ENCODE data around the gene SPC25.

SPC25 gene

GRCh38 chr2:168916331-168916675 lies 26.1 kb upstream of the SPC25 start:
- H3K4me3 ChIP-seq (ENCODE audit: low read length), result no peak overlapping the region
- no peak overlapping the region for H3K9ac ChIP-seq (ENCODE audit: low read length)
- no peak overlapping the region for H3K27ac ChIP-seq (ENCODE audit: low read depth, low read length)
- H3K27me3 ChIP-seq (ENCODE audit: control insufficient read depth, insufficient read depth, low read length), result no peaks in the 10 kb centered on the region
- no peaks in the 10 kb centered on the region for H3K36me3 ChIP-seq (ENCODE audit: control insufficient read depth, insufficient read depth, low read length)
- no peaks in the 10 kb centered on the region for H3K4me1 ChIP-seq (ENCODE audit: control insufficient read depth, insufficient read depth, low read length)

- H3K4me3 ChIP-seq (ENCODE audit: low read length), result no peak overlapping the region
- H3K9ac ChIP-seq (ENCODE audit: low read length), result no peak overlapping the region
- no peaks in the 10 kb centered on the region for H3K36me3 ChIP-seq (ENCODE audit: control insufficient read depth, insufficient read depth, low read length)
These were observed 25.5 kb upstream of the SPC25 start for GRCh38 chr2:168915441-168916330.

GRCh38 chr2:168913495-168913894 lies 23.3 kb upstream of the SPC25 start:
- H3K27ac ChIP-seq (ENCODE audit: low read depth, low read length), result no peak overlapping the region
- no peaks in the 10 kb centered on the region for H3K36me3 ChIP-seq (ENCODE audit: control insufficient read depth, insufficient read depth, low read length)
- no peak overlapping the region for H3K4me3 ChIP-seq (ENCODE audit: low read length)
- no peaks in the 10 kb centered on the region for H3K4me1 ChIP-seq (ENCODE audit: control insufficient read depth, insufficient read depth, low read length)
- no peak overlapping the region for H3K9ac ChIP-seq (ENCODE audit: low read length)
- H3K27me3 ChIP-seq (ENCODE audit: control insufficient read depth, insufficient read depth, low read length), result no peaks in the 10 kb centered on the region

More at GRCh38 chr2:168915441-168916330, 25.5 kb upstream of the SPC25 start:
- no peaks in the 10 kb centered on the region for H3K4me1 ChIP-seq (ENCODE audit: control insufficient read depth, insufficient read depth, low read length)
- H3K27me3 ChIP-seq (ENCODE audit: control insufficient read depth, insufficient read depth, low read length), result no peaks in the 10 kb centered on the region
- H3K27ac ChIP-seq (ENCODE audit: low read depth, low read length), result no peak overlapping the region

- H3K27me3 ChIP-seq (ENCODE audit: control insufficient read depth, insufficient read depth, low read length), result no peaks in the 10 kb centered on the region
- H3K36me3 ChIP-seq (ENCODE audit: control insufficient read depth, insufficient read depth, low read length), result no peaks in the 10 kb centered on the region
- no peaks in the 10 kb centered on the region for H3K4me1 ChIP-seq (ENCODE audit: control insufficient read depth, insufficient read depth, low read length)
- H3K9ac ChIP-seq (ENCODE audit: low read length), result no peak overlapping the region
- H3K4me3 ChIP-seq (ENCODE audit: low read length), result peak overlapping the region; percentile 49
- no peak overlapping the region for H3K27ac ChIP-seq (ENCODE audit: low read depth, low read length)
These were observed 22.7 kb upstream of the SPC25 start for GRCh38 chr2:168912901-168913369.

GRCh38 chr2:168912466-168912865 lies 22.2 kb upstream of the SPC25 start:
- Histone ChIP-seq H3K4me1 (ENCODE audit: control insufficient read depth, insufficient read depth, low read length) (no peaks in the 10 kb centered on the region), H3K4me3 (ENCODE audit: low read length) (no peak overlapping the region), H3K36me3 (ENCODE audit: control insufficient read depth, insufficient read depth, low read length) (no peaks in the 10 kb centered on the region), H3K27me3 (ENCODE audit: control insufficient read depth, insufficient read depth, low read length) (no peaks in the 10 kb centered on the region), H3K9ac (ENCODE audit: low read length) (no peak overlapping the region), H3K27ac (ENCODE audit: low read depth, low read length) (no peak overlapping the region)

DNA sequence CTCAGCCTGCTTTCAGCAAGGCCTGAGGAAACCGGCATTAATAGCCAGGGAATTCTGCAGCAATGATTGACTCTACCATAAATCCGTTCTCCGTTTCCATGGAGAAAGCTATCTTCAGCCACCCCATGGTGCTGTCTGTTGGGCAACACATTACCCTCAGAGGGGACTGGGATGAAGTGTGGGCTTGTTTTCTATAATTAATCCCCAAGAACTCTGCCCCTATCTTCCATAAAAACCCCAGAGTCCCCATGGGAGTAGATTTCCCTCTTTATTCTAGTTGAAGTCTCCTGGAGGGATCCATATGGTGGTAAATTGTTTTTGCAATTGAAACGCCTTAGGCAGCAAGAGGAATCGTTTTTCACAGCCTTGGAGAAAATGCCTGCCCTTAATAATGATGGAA lies 20.1 kb upstream of the SPC25 start:
- Histone ChIP-seq H3K36me3 (ENCODE audit: control insufficient read depth, insufficient read depth, low read length) (no peaks in the 10 kb centered on the region), H3K9ac (ENCODE audit: low read length) (no peak overlapping the region), H3K27me3 (ENCODE audit: control insufficient read depth, insufficient read depth, low read length) (no peaks in the 10 kb centered on the region), H3K4me3 (ENCODE audit: low read length) (no peak overlapping the region), H3K4me1 (ENCODE audit: control insufficient read depth, insufficient read depth, low read length) (no peaks in the 10 kb centered on the region), H3K27ac (ENCODE audit: low read depth, low read length) (no peak overlapping the region)

DNA sequence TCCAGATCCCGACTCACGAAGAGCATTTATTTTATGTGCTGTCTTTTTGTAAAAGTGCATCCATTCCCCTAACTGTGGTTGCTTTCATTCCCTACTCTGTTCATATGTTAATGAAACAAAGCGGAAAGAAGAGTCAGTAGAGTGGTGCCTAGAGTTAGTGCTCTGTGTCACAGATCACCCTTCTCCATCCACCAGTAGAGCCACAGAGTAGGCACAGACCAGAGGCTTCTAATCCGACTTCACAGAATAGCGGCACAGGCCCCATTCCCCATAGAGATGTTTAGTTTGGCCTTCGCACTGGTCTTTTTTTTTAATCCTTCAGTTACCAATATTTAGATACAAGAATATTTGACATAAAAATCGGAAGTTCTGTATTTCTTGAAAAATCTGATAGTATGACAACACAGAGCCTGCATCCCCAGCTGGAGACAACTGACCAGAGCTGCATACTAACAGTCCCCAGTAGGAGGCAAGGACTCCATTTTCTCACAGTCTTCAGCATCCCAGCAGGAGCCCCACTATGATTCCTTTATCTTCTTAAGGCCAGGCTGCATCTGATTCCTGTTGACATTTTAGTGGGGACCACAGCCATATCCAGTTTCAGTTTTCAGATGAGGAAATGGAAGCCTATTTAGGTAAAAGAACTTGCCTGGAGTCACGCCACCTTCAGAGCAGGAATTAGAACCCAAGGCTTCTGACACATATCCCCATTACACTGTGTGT lies 17.9 kb upstream of the SPC25 start:
- Histone ChIP-seq H3K27me3 (ENCODE audit: control insufficient read depth, insufficient read depth, low read length) (no peaks in the 10 kb centered on the region), H3K36me3 (ENCODE audit: control insufficient read depth, insufficient read depth, low read length) (no peaks in the 10 kb centered on the region), H3K9ac (ENCODE audit: low read length) (no peak overlapping the region), H3K4me3 (ENCODE audit: low read length) (no peak overlapping the region), H3K27ac (ENCODE audit: low read depth, low read length) (no peak overlapping the region), H3K4me1 (ENCODE audit: control insufficient read depth, insufficient read depth, low read length) (no peaks in the 10 kb centered on the region)

DNA sequence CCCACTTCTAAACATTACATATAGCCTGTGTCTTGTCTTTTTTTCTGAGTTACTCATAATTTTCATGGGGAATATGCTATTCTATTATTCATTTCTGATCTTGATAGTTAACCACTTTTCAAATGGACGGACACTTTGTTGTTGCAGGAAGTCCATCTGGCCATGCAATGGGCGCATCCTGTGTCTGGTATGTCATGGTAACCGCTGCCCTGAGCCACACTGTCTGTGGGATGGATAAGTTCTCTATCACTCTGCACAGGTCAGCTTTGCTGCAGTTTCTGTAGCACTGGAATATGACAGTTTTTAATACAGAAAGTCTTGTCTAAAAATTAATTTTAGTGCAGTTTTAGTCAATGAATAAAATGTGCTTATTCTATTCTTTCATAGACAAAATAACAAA lies 14.1 kb upstream of the SPC25 start:
- H3K36me3 ChIP-seq (ENCODE audit: control insufficient read depth, insufficient read depth, low read length), result no peaks in the 10 kb centered on the region
- no peaks in the 10 kb centered on the region for H3K27me3 ChIP-seq (ENCODE audit: control insufficient read depth, insufficient read depth, low read length)
- no peak overlapping the region for H3K4me3 ChIP-seq (ENCODE audit: low read length)
- no peak overlapping the region for H3K27ac ChIP-seq (ENCODE audit: low read depth, low read length)
- no peak overlapping the region for H3K9ac ChIP-seq (ENCODE audit: low read length)
- no peaks in the 10 kb centered on the region for H3K4me1 ChIP-seq (ENCODE audit: control insufficient read depth, insufficient read depth, low read length)

DNA sequence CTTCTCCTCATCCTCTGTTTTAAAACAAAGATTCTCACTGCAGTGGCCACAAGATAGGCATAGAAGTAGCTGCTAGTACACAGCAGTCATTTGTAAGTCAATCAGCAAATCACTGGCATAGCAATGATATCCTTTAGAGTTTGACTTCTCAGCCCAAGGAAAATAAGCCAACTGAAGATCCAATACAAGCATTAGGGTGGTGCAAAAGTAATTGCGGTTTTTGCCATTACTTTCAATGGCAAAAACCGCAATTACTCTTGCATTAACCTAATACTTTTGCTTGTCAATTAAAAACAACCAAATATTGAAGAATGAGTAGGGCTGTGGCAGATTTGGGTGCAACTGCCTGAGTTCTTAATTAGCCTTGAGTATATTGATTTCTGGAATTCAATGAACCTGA lies 13.7 kb upstream of the SPC25 start:
- Histone ChIP-seq H3K4me3 (ENCODE audit: low read length) (no peak overlapping the region), H3K27ac (ENCODE audit: low read depth, low read length) (no peak overlapping the region), H3K9ac (ENCODE audit: low read length) (no peak overlapping the region), H3K4me1 (ENCODE audit: control insufficient read depth, insufficient read depth, low read length) (no peaks in the 10 kb centered on the region), H3K36me3 (ENCODE audit: control insufficient read depth, insufficient read depth, low read length) (no peaks in the 10 kb centered on the region), H3K27me3 (ENCODE audit: control insufficient read depth, insufficient read depth, low read length) (no peaks in the 10 kb centered on the region)

DNA sequence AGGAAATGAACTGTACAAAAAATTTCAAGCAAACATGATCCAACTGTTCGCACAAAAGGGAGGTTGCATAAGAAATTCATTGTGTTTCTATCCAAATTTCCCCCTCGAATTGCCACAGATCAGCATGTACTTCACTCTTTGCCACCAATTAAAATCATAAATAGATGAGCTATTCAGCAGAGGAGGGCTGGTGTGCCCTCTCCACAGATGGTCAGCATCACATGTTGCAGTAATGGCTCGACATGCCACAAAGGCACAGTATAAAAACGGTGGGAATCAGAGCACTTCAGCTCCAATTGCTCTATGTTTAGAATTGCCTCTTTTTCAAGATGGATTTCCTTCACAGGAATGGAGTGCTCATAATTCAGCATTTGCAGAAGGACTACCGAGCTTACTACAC lies 10.8 kb upstream of the SPC25 start, which contains the start of gene G6PC2:
G6PC2 (plus strand) TSS at position 289 of the 400 bp plus-strand sequence; CDS start at position 330, 41 bp downstream.
- no peak within 1 kb of the TSS for H3K27ac ChIP-seq (ENCODE audit: low read depth, low read length)
- no peak within 1 kb of the TSS for H3K4me3 ChIP-seq (ENCODE audit: low read length)
- no peaks in the 10 kb centered on the region for H3K36me3 ChIP-seq (ENCODE audit: control insufficient read depth, insufficient read depth, low read length)
- no peaks in the 10 kb centered on the region for H3K27me3 ChIP-seq (ENCODE audit: control insufficient read depth, insufficient read depth, low read length)
- no peaks in the 10 kb centered on the region for H3K4me1 ChIP-seq (ENCODE audit: control insufficient read depth, insufficient read depth, low read length)
- H3K9ac ChIP-seq (ENCODE audit: low read length), result no peak within 1 kb of the TSS

GRCh38 chr2:168897449-168897848 lies 7.2 kb upstream of the SPC25 start:
- Histone ChIP-seq H3K4me3 (ENCODE audit: low read length) (no peak overlapping the region), H3K27me3 (ENCODE audit: control insufficient read depth, insufficient read depth, low read length) (no peaks in the 10 kb centered on the region), H3K9ac (ENCODE audit: low read length) (no peak overlapping the region), H3K27ac (ENCODE audit: low read depth, low read length) (no peak overlapping the region), H3K36me3 (ENCODE audit: control insufficient read depth, insufficient read depth, low read length) (no peaks in the 10 kb centered on the region), H3K4me1 (ENCODE audit: control insufficient read depth, insufficient read depth, low read length) (no peaks in the 10 kb centered on the region)

GRCh38 chr2:168896783-168897182 lies 6.6 kb upstream of the SPC25 start:
- Histone ChIP-seq H3K9ac (ENCODE audit: low read length) (no peak overlapping the region), H3K36me3 (ENCODE audit: control insufficient read depth, insufficient read depth, low read length) (no peaks in the 10 kb centered on the region), H3K4me1 (ENCODE audit: control insufficient read depth, insufficient read depth, low read length) (no peaks in the 10 kb centered on the region), H3K27me3 (ENCODE audit: control insufficient read depth, insufficient read depth, low read length) (no peaks in the 10 kb centered on the region), H3K4me3 (ENCODE audit: low read length) (no peak overlapping the region), H3K27ac (ENCODE audit: low read depth, low read length) (no peak overlapping the region)

All from rectal smooth muscle tissue (tissue), 1 donor.